Measurements from ENCODE around the gene TSPAN13.

TSPAN13 gene

DNA sequence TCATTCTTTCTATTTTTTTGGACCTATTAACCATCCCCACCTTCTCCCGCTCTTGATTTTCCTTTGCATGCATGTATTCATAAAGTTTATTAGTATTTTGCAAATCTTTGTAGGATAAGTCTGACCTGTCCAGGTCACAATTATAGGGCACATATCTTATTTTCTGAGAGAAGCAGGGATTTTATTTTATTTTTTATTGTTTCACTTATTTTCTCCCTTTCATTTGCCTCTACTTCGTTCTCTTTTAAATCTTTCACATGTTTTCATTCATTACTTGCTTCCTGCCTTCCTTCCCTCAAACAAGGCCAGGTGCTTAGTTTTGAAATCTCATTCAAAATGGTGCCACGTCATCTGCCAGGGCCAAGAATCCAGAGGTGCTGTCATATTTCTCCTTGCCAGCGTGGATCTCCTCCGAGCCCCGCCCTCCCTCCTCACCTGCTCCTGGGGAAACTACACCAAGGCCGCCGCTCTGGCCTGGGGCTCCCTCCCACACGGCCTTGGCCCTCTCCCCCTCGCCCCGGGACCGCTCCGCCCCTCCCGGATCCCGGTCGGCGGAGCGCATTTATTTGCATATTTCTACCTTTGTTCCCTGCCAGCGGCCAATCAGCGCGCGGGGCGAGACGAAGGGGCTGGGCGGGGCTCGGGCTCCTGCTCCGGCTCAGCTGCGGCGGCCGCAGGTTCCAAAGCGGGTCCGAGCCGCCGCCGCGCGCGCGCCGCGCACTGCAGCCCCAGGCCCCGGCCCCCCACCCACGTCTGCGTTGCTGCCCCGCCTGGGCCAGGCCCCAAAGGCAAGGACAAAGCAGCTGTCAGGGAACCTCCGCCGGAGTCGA lies at the start of gene TSPAN13:
Gene TSPAN13, plus strand, starts transcription at position 654 of the 830 bp plus-strand sequence. CDS start 213 bp downstream, outside the sequence.
- no peak for DNase-seq (ENCODE audit: low read depth)
- TF ChIP-seq CTCF (IDR thresholded peaks at IDR 0.05; ENCODE audit: control insufficient read depth, insufficient read depth, low read depth, low read length, missing control alignments) = no peak
- peak within 1 kb of the TSS; percentile 75 for H3K4me3 ChIP-seq (ENCODE audit: control insufficient read depth, low read depth, low read length)

DNA sequence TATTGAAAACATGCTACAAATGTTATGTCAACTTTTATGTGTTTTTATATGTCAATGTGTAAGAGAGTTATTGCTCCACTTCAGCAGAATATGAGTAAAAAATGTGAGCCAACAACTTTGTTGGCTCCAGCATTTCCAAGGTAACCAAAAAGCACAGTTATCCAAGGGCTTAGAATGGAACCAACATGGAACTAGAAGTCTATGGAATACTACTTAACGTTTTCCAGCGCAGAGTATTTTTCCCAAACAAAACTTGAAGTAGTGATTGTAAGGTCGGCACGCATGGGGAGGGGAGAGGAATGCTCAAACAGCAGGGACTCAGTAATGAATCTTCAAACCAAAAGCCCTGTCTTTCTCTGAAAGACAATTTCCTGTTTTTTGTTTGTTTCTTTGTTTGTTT lies 45.0 kb upstream of the TSPAN13 start:
- TF ChIP-seq CTCF (IDR thresholded peaks at IDR 0.05; ENCODE audit: control insufficient read depth, insufficient read depth, low read depth, low read length, missing control alignments) = no peak
- no peak for DNase-seq (ENCODE audit: low read depth)
- no peak overlapping the region for H3K4me3 ChIP-seq (ENCODE audit: control insufficient read depth, low read depth, low read length)

GRCh38 chr7:16708980-16709379 lies 44.6 kb upstream of the TSPAN13 start:
- no peak overlapping the region for H3K4me3 ChIP-seq (ENCODE audit: control insufficient read depth, low read depth, low read length)
- no peak for TF ChIP-seq CTCF (IDR thresholded peaks at IDR 0.05; ENCODE audit: control insufficient read depth, insufficient read depth, low read depth, low read length, missing control alignments)
- peak; percentile 93 for DNase-seq (ENCODE audit: low read depth)

GRCh38 chr7:16710651-16711050 lies 42.9 kb upstream of the TSPAN13 start:
- H3K4me3 ChIP-seq (ENCODE audit: control insufficient read depth, low read depth, low read length) = no peak overlapping the region
- TF ChIP-seq CTCF (IDR thresholded peaks at IDR 0.05; ENCODE audit: control insufficient read depth, insufficient read depth, low read depth, low read length, missing control alignments) = no peak
- DNase-seq (ENCODE audit: low read depth) = no peak

- no peak overlapping the region for H3K4me3 ChIP-seq (ENCODE audit: control insufficient read depth, low read depth, low read length)
- no peak for DNase-seq (ENCODE audit: low read depth)
- no peak for TF ChIP-seq CTCF (IDR thresholded peaks at IDR 0.05; ENCODE audit: control insufficient read depth, insufficient read depth, low read depth, low read length, missing control alignments)
Measured at GRCh38 chr7:16711730-16712129, 41.8 kb upstream of the TSPAN13 start.

DNA sequence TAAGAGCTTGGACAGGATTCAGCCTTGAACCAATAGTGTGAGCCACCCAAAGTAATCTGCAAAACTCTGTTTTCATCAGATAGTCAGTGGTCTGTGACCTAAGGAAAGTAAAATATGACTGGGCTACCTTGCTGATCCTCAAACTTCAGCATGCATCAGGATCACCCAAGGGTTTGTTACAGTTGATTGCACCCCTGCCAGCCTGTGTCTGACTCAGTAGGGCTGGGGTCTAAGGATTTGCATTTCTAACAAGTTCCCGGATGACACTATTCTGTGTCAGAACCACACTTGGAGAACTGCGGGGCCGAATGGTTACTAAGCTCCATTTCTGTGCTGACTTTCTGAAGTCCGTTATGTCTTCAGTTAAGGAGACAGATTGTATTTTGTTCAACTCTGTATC lies 40.6 kb upstream of the TSPAN13 start:
- no peak for DNase-seq (ENCODE audit: low read depth)
- H3K4me3 ChIP-seq (ENCODE audit: control insufficient read depth, low read depth, low read length) = no peak overlapping the region

More for the DNA sequence above, 40.6 kb upstream of the TSPAN13 start:
- no peak for TF ChIP-seq CTCF (IDR thresholded peaks at IDR 0.05; ENCODE audit: control insufficient read depth, insufficient read depth, low read depth, low read length, missing control alignments)

Data from AG09309 (cell line).